HG02763 (cell line): ENCODE results near the gene SEPTIN5.

Source experiments
- ATAC-seq: cut with Tn5 transposase; IDR thresholded peaks from one replicate; pipeline ENCODE4 v1.9.1; 2021; ENCODE audit warnings: mild to moderate bottlenecking, moderate library complexity; ENCODE audit not compliant: unreplicated experiment

The SEPTIN5 gene

GRCh38 chr22:19757985-19758895 is 43.9 kb downstream of the SEPTIN5 start:
- no peak for ATAC-seq

GRCh38 chr22:19758896-19759426 is 44.7 kb downstream of the SEPTIN5 start:
- no peak for ATAC-seq

DNA sequence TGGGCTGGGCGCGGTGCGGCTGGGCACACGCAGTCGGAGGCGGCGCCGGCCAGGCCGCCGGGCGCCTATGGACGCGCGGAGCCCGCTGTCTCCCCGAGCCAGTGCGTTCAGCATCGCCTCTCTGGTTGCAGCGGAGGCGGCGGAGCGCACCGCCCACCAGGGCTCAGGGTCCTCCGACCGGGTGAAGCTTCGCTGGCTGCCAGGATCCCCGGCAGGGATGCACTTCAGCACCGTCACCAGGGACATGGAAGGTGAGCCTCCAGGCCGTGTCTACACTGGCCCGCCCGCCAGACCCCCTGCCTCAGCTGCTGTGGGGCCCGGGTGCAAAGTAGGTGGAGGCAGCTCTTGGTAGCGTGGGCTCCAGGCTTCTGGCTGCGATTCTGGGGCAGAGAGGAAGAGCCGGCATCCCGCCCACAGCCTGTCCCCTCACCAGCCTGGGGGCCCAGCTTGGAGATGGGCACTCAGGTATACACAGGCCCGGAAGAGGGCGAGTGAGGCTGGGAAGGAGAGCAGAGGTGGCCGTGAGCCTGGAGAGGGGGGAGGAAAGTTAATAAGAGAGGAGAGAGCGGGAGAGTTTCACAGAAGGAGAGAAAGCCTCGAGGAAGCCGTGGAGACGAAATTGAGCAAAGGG is 45.2 kb downstream of the SEPTIN5 start:
- no peak for ATAC-seq

DNA sequence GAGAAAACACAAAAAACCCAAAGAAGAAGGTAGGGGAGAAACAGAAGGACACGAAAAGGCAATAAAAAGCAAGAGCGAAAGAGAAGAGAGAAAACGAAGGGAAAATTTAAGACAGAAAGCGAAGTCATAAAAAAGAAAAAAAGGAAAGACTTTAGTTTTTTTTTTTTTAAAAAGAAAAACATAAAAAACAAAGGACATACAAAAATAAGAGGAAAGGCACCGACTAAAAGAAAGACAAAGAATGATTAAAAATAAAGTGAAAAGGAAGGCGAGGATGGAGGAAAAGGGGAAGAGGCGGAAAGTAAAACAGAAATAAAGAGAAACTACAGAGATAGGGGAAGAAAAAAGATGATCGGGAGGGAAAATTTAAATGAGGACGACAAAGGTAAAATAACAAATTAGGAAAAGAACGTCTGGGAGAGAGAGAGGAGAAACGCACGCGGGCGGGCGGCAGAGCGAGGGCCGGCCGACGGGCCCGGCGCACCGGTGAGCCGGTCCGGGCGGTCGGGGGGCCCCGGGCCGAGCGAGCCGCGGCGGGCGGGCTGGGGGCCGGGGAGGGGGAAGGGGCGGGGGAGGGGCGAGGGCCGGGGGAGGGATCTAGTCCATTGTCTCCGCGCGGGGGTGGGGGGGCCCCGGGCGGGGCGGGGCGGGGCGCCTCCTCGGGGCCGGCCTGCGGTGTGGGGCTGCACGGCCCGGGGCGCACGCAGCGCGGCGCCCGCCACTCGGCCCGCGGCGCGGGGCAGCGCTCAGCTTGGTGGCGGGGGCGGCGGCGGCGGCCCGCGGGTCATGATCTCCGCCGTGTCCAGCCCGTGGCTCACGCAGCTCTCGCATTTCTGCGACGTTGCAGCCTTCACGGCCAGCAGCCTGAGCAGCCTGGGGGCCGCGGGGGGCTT is 46.0 kb downstream of the SEPTIN5 start, which contains the start of gene TBX1:
Gene TBX1, plus strand, starts transcription at position 721 of the 893 bp plus-strand sequence. Its CDS starts 66 bp downstream, at position 787.
- no peak for ATAC-seq

GRCh38 chr22:19760951-19761724 is 46.8 kb downstream of the SEPTIN5 start:
- no peak for ATAC-seq

DNA sequence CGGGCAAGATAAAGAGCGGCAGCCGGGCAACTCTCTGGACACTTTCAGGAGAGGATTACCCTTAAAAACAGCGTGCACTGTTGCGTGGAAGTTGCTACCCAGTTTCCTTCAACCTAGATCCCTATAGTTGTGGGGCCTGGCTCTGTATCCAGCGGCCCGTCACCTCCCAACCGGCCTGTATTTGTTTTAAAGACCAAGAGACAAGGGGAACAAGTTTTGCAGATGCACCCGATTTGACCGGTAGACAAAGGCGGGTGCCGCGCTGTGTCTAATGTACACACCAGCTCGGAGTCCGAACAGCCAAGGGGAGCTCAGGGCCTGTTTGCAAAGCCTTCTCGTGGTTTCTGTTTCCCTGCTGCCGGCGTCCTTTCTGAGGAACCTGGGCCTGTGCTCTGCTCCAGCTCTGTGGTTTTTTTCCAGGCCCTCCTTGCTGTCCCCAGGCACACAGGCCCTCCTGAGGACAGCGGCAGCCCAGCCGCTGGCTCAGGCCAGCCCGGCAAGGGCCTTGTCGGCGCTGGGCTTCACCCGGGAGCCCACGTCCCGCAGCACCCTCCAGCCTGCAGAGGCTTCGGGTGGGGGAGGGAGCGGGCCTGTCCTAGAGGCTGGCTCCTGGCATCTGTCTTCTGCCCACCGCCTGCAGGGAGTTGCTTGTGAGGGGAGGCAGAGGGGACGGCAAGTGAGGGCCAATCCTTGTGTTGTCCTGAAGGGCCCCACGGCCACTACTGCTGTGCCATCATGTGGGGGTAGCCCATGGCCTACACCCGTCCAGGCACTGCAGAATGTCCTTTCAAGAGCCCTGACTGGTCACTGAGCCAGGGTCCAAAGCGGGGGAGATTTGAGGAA is 47.6 kb downstream of the SEPTIN5 start:
- no peak for ATAC-seq

DNA sequence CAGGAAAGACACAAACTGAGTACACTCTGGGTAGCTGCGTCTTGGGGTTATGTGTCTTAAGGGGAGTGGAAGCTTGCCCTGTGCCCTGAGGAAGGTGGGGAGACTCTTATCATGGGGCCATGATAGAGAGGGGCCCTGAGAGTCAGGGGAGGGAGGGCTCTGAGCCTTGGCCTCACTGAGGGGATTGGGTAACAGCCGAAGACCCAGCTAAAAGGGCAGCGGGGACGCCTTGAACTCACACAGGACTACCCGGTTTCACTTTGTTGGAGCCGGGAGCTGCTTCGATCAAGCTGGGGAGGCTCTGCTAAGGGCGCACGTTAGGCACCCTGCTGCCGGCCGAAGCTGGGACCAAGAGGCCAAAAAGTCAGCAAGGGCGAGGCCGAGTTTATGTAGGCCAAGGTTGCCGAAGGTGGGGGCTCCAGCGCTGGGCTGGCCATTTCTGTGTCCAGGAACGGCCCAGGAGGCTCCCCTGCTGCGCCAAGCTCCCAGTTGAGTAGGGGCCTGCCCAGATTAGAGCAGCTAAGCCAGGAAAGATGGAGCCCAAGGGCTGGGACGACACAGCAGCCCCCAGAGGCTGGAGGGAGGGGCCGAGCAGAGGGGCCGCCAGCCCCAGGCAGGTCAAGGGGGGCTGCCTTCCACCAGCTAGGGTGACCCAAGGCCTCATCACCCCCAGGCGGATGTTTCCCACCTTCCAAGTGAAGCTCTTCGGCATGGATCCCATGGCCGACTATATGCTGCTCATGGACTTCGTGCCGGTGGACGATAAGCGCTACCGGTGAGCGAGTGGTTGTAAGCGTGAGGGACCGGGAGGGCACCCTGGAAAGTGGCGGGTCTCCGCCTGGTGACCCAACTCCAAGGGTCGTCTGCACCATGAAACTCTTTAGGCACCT is 48.5 kb downstream of the SEPTIN5 start:
- ATAC-seq = no peak

DNA sequence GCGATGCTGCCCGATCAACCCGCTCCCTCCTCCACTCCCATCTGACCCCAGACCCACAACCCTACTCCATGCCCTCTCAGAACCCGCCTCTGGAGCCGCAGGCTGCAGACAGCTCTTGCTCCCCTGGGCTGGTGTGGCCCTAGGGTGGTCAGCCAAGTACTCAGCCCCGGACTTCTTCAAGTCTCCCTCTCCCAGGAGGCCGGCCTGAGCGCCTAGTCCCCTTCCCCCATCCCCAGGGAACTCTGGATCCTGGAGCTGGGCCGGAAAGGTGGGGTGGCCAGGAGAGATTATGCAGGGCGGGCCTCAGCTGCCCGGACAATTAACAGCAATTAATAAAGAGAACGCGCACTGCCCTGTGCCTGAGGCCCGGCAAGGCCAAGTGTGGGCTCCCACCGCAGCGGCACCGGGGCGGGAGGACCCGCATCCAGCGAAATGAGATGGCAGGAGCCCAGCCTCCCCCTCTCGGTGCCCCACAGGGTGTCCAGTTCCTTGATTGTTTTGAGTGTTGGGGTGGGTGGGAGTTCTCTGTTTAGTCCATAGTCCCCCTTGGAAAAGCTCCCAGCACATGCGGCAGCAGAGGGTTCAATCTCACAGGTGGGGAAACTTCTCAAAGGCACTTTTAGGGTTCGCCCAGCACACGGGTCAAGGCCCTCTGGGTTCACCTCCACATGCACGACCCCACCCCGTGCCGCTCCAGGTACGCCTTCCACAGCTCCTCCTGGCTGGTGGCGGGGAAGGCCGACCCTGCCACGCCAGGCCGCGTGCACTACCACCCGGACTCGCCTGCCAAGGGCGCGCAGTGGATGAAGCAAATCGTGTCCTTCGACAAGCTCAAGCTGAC is 49.4 kb downstream of the SEPTIN5 start:
- no peak for ATAC-seq

DNA sequence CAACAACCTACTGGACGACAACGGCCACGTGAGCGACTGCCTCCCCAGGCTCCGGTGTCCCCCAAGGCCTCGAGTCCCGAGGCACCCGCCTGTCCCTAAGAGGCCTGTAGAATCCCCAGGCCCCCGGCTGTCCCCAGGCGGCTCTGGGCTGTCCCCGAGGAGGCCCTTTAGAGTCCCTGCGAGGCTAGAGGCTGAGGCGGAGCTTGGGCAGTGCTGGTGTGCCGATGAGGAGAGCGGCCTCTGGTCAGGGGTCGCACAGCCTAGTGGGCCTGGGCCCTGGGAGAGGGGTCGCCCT is 49.9 kb downstream of the SEPTIN5 start:
- no peak for ATAC-seq

DNA sequence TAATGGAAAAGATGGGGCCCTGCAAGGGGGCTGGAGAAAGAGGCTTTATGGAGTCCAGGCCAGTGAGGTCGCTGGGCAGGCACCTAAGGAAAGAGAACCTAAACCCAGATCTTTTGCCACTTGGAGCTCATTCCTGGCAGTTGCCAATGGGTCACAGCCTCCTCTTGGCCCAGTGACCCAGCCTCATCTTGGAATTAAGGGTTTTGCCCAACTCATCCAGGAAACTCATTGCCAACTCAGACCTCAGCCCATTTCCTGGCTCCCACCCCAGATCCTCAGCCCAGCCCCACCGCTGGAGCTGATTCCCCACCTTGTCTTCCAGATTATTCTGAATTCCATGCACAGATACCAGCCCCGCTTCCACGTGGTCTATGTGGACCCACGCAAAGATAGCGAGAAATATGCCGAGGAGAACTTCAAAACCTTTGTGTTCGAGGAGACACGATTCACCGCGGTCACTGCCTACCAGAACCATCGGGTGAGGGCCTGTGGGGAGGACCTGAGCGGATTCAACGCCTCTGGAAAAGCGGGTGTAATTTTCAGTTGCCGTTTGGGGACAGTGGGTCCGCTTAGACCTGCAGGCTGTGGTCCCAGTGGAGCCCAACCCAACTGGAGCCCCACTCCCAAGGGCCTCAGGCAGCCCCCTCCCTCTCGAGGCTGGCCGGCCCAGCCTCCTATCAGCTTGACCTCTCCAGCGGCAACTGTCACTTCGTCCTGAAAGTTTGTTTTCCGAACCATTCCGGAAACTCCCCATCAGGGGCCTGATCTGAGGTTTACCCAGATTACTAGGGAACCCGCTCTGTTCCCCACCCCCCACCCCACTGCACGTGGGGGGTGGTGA is 50.6 kb downstream of the SEPTIN5 start:
- no peak for ATAC-seq

GRCh38 chr22:19765477-19766239 is 51.4 kb downstream of the SEPTIN5 start:
- ATAC-seq = no peak

DNA sequence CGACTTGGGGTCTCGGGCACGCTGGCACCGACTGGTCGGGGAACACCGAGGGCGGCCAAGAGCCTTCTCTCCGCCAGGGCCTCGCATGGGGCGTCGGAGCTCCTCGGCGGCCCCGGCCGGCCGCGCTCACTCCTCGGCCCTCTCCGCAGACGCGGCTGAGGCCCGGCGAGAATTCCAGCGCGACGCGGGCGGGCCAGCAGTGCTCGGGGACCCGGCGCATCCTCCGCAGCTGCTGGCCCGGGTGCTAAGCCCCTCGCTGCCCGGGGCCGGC is 51.9 kb downstream of the SEPTIN5 start:
- no peak for ATAC-seq

GRCh38 chr22:19766511-19767426 is 52.5 kb downstream of the SEPTIN5 start:
- ATAC-seq = no peak

DNA sequence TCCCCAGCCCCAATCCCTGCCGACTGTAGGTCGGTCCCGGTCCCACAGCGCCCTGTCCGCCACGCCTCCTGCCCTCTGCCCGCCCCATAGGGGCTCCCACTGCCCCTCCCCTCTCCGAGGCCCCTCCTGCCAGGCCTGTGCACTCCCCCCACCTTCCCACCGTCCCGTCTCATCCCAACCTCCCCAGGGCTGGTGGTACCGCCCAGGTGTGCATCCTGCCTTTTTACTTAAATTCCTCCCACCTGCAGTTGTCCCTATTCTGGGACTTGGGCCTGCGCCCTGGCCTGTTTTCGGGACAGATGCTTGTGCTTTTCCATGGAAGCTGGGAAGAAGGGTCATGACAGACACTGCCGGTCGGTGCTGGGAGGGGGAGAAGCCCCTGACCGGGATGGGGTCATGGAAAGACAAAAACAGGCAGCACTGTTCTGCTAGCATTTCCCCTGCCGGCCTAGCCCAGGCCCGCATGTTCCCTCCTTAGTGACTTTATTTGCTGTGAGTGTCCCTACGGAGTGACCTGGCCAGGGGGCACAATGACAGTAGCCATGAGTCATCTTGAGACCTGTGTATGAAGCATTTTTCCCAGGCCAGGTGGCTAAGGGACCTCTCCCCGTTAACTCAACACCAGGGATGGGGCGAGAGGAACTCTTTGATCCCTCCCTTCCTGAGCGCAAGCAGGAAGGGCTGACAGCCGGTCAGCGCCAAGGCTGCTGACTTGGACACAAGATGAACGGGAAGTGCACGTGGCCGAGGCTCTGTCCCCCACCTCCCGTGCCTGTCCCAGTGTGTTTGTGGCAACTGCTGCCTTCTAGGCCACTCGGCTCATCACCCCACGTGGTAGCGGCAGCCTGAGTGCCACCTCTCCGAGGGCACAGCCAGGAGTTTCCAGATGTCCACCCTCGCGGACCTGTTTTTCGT is 53.4 kb downstream of the SEPTIN5 start:
- ATAC-seq = no peak
